NCI-H526 treated with DMSO at 0.1 percent for 48 hours (cell line): Measurements from ENCODE around the gene LHB.
"Not testable (repeated sequence)": the region's sequence is repeated elsewhere in the genome, so short reads cannot be mapped to it uniquely, and the experiment has no call there.

Experiments
- DNase-seq: peaks from one replicate; lab custom pipeline; 2025; lab: John Stamatoyannopoulos, UW

The LHB gene

DNA sequence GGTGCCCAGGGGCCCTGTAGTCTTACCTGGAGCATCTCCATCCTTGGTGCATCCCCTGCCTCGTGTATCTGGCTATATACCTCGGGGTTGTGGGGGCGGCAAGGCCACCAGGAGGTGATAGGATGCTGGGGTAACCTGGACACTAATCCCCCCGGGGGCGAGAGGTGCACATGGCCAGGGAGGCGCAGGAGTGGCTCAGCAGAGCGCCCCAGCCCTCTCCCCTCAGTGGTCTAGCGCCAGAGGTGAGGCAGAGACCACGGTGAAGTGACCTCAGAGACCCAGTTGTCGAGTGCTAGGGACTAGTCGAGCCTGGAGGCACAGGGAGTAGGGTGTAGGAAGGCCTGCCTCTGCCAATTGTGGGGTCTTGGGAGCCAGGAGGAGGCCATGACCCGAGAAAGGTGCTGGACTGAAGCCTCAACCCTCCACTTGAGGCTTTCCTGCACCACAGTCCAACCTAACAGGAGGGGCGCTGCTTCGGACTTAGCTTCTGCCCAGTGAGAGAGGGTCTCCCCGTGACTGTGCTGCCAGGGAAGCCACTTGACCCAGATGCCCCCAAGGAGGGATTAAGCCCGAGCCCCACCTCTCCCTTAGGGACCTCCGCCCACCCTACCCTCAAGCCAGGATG, at the start of gene LHB:
LHB (minus strand) TSS at position 51 of the 625 bp plus-strand sequence; CDS start at position 41, 10 bp downstream.
- no peak for DNase-seq

DNA sequence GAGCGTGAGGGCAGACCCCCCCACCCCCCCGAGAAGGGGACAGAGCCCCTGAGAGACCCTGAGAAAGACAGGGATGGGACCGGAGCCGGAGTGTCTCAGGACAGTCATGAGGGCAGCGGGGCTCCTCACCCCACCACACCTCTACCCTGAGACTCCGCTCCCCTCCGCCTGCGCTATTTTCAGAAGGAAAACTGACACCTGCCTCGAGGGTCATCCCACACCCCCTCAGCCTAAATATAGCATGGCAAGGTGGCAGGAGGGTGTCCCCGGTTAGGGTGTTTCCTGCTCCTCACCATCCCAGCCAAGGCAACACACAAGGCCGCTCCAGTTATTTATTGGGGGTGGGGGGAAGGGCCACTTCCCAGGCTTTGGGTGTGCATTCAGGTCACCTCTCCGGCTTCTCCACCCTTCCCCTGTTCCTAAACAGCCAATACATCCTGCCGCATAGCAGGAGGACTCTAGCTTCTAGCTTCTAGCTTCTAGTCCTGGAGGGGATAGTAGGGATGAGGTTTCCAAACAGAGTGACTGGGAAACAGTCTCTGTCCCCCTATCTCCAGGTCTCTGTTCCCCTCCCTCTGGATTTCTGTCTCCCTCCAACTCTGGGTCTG, 49.1 kb upstream of the LHB start:
- no peak for DNase-seq

DNA sequence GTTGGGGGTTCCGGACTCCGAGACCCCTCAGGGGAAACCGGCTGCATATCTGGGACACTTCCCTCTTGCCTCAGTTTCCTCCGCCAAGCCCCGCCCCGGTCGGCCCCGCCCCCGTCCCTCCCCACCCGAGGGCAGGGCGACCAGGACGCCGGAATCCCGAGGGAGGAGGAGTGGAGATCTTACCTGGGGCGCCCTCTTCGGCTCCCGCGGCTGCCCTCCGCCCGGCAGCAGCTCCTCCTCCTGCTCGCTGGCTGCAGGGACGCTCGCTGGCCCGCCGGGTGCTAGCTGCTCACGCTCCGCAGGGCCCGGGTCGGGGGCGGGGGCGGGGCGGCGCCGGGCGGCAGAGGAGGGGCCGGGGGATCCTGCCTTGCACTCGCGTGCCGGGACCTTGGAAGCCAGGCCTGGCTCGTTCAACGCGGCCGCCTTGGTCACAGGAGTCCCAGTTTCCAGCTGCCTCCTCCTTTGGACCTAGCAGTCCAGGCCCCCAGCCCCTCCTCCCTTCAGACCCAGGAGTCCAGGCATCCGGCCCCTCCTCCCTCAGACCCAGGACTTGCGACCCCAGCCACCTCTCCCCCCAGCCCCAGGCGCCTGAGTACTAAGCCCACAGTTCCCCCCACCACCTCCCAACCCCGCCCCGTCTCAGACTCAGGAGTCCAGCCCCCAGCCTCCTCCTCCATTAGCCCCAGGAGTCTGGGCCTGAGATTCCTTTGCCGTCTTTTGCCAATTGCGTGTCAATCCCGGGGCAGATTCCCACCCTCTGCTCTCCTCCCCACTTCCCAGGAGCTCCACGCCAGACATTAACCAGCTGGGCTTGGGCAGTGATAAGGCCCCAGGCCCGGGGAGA, 48.1 kb upstream of the LHB start, which contains the start of gene NTF4:
NTF4 (minus strand) TSS at position 51 of the 844 bp plus-strand sequence. CDS start 2,821 bp downstream, outside the sequence.
- no peak for DNase-seq

DNA sequence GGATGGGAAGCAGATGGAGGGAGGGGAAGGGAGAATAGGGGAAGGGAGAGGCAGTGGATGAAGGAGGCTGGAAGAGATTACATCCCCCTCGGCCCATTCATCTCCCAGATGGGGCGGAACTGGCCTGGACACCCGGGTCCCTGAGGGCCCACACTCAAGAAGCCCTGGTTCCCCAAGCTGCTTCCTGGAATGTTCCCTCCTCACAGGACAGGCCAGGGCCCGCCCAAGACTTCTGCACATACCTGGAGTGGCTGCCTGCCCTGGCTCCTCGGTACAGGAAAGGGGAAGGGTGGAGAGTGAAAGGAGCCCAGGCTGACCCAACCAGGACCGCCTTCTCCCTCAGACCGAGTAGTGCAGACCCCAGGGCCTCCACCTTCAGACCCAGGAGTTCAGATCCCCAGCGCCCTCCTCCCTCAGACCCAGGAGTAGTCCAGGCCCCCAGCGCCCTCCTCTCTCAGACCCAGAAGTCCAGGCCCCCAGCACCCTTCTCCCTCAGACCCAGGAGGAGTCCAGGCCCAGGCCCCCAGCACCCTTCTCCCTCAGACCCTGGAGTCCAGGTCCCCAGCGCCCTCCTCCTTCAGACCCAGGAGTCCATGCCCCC, 47.2 kb upstream of the LHB start:
- no peak for DNase-seq

DNA sequence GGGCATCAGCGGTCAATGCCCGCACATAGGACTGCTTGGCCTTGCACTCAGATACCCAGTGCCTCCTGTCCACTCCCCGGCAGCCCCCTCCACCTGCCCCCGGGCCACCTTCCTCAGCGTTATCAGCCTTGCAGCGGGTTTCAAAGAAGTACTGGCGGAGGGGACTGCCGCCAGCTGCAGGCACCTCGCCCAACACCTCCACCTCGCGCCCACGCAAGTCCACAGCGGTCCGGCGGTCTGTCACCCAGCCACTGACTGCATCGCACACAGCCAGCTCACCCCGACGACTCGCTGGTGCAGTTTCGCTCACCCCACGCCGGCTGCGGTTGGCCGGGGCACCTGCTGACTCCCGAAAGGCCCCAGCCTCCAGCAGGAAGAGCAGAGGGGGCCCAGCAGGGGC, 44.6 kb upstream of the LHB start:
- DNase-seq, result no peak

DNA sequence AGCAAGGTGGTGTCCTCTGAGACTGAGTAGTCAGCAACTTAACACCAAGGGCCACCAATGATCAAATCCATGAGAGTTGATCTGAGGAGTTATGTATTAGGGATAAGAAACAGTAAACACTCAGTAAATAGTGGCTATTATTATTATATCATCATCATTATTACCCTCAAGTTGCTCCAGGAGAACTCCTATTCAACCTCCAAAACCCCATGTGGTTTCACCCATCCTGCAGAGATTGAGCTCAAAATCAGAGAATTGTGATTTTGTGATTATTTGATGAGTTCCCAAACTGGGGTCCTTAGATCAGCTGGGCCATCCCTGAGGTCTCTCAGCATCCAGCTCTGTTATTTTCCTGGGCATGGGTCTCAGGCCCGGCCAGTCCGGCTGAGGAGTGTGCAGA, 44.1 kb upstream of the LHB start:
- no peak for DNase-seq

DNA sequence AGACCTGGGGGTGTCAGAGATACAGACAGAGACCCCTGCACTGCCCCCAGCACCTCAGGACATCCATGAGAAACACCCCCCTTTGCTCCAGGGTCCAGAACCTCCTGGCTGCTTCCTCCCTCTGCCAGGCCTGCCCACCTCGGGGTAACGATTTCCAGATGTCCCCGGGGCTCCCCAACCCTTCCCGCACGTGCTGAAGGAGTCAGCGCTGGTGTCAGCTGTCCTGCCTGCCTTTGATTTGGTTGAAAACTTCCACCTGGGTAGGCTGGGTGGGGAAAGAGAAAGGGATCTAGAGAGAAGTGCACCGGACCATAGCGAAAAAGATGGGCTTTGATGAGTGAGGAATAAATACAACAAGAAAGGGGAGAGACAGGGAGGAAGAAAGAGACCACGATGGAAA, 42.2 kb upstream of the LHB start:
- DNase-seq, result no peak

DNA sequence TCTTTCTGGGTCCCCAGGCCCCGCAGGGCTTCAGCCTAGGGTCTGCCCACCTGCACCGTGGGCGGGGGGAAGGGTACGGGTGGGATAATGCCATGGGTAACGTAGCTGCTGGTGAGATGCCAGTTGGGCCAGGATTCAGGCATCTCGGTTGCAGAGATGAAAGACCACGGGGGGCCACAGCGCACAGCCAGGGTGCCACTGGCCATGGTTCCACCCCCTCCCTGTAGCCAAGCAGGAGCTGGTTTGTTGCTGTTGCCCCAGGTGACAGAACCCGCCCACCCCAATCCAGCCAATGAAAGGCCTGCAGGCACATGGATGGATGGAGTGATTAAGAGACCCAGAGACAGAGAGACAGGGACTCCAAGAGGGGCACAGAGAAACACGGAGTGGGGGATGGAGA, 41.7 kb upstream of the LHB start:
- no peak for DNase-seq

DNA sequence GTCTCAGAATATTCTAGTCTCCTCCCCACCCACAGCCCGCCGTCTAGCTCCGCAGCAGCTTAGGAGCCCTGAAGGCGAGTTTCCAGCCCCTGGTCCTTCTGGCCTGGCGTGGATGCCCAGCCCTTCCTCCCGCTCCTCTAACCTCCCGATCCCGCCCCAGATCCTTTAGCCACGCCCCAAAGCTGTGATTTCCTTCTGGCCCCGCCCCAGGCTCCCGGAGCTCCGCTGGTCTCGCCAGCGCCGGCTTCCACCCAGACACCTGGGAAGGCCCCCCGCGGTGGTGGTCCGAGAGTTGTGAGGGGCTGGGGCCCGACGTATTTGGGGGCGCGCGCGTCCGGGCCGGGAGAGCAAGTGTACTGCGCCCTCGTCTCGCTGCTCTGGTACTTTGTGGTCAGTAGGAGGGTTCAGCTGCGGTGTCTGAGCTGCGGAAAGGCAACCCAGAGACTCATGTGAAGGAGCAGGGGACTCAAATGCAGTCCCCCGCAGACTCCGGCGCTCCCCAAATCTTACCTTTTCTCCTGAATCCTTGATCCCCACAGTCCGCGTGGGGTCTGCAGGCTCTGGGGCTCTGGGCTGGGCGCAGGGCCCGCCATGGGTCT, 40.8 kb upstream of the LHB start, which contains the start of gene CGB7:
CGB7 (minus strand) TSS at position 114 of the 599 bp plus-strand sequence. CDS start 2,374 bp downstream, outside the sequence.
- no peak for DNase-seq

DNA sequence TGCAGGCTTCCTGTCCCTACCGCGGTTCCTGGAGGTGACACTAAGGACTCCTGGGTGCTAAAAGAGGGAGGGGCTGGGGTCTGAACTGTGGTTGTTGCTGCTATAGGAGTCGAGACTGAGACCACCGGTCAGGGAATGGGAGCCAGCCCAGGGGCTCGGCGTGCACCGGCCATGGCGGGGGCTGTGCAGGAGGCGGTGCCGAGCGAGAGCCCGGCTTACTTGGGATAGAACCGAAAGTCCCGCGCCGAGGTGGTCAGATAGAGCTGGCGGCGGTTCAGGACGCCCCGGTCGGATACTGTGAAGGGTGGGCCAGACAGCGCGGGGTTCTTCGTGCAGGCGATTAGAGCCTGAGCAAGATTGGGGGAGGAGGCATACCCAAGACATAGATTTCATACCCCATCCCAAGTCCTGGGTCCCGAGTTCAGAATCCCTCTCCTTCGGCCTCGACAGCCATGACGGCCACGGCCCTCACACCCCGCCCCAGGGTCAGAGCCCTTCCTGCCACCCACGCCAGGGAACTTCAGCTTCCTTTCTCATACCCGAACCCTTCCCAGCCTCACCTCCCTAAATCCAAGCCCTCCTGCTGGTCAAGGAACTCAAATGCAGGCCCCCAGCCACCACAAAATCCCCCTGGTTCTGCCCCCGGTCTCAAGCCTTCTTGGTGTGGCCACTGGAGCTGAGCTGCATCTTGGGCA, 40.2 kb upstream of the LHB start:
- not testable (repeated sequence) for DNase-seq

DNA sequence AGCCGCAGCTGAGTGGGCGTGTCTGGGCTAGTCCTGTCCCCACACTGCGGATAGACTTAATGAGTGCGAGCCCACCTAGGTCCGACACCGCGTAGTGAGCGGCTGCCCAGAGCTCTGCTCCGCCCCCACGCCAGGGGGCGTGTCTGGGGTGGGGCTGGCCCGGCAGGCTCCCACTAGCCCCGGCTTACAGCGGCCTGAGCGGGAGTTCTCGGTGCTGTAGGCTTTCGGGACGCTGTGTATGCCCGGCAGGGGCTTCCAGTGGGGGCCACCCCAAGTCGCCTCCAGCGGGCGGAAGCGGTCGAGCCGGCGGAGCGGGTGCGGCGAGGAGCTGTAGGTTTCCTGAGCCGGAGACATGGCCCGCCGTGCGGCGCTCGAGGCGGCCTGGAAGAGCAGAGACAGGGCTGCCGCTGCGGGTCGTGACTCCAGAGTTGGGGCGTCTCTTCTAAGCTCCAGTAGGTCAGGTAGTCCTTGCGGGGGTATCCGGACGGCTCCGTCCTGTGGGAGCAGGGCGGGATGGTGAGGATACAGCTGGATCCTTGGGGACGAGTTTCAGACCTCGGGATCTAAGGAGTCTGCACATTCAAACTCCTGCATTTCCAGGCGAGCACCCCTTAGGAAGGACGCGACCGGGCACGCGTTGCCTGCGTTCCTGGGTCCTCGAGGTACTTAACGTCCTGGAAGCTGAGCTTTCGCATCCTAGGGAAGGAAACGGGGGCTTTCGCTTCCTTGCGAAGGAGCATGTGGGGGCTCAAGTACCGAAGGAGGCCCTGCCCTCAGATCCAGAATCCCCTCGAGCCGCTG, 39.4 kb upstream of the LHB start:
- DNase-seq, result no peak

DNA sequence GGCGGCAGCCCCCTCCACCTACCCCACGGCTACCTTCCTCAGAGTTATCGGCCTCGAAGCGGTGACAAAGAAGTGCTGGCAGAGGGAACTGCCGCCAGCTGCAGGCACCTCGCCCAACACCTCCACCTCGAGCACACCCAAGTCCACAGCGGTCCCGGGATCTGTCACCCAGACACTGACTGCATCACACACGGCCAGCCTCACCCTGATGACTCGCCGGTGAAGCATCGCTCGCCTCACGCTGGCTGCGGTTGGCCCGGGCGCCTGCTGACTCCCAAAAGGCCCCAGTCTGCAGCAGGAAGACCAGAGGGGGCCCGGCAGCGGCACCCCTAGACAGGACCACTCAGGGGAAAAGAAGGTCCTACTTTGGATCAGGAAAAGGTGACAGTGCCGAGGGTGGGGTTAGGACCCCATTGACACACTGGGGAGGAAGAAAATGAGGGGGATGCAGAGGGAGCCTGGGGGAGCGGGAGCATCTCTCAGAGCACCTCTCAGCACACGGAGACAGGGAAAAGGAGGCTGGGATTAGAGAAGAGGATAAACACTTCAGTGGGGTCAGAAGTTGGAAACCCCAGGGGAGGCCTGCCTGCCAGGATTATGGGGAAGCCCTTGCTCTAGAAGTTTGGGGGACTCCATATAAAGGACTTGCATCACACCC, 33.6 kb upstream of the LHB start:
- not testable (repeated sequence) for DNase-seq

DNA sequence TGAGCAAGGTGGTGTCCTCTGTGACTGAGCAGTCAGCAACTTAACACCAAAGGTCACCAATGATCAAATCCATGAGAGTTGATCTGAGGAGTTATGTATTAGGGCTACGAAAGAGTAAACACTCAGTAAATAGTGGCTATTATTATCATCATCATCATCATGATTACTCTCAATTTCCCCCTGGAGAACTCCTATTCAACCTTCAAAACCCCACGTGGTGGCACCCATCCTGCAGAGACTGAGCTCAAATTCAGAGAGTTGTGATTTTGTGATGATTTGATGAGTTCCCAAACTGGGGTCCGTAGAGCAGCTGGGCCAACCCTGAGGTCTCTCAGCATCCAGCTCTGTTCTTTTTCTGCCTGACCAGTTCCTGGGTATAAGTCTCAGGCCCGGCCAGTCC, 32.9 kb upstream of the LHB start:
- DNase-seq, result not testable (repeated sequence)

DNA sequence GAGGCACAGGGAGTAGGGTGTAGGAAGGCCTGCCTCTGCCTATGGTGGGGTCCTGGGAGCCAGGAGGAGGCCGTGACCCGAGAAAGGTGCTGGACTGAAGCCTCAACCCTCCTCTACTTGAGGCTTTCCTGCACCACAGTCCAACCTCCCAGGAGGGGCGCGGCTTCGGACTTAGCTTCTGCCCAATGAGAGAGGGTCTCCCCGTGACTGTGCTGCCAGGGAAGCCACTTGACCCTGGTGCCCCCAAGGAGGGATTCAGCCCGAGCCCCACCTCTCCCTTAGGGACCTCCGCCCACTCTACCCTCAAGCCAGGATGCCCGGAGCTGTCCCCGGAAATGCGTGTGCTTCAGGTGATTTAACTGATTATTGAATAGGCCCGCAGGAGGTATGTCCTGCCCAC, 32.1 kb upstream of the LHB start, which contains the start of gene CGB8:
CGB8 (minus strand) TSS at position 101 of the 400 bp plus-strand sequence. CDS start 372 bp downstream, outside the sequence.
- not testable (repeated sequence) for DNase-seq

DNA sequence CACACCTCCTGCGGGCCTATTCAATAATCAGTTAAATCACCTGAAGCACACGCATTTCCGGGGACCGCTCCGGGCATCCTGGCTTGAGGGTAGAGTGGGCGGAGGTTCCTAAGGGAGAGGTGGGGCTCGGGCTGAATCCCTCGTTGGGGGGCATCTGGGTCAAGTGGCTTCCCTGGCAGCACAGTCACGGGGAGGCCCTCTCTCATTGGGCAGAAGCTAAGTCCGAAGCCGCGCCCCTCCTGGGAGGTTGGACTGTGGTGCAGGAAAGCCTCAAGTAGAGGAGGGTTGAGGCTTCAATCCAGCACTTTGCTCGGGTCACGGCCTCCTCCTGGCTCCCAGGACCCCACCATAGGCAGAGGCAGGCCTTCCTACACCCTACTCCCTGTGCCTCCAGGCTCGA, 26.7 kb upstream of the LHB start, which contains the start of gene CGB5:
CGB5 (plus strand) TSS at position 301 of the 400 bp plus-strand sequence. CDS start 362 bp downstream, outside the sequence.
- DNase-seq, result not testable (repeated sequence)

DNA sequence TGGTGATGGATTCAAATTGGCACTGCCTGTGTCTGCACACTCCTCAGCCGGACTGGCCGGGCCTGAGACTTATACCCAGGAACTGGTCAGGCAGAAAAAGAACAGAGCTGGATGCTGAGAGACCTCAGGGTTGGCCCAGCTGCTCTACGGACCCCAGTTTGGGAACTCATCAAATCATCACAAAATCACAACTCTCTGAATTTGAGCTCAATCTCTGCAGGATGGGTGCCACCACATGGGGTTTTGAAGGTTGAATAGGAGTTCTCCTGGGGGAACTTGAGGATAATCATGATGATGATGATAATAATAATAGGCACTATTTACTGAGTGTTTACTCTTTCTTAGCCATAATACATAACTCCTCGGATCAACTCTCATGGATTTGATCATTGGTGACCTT, 25.8 kb upstream of the LHB start:
- DNase-seq, result not testable (repeated sequence)

DNA sequence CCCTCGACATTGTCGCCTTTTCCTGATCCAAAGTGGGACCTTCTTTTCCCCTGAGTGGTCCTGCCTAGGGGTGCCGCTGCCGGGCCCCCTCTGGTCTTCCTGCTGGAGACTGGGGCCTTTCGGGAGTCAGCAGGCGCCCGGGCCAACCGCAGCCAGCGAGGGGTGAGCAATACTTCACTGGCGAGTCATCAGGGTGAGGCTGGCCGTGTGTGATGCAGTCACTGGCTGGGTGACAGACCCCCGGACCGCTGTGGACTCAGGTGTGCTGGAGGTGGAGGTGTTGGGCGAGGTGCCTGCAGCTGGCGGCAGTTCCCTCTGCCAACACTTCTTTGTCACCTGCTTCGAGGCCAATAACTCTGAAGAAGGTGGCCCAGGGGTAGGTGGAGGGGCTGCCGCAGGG, 25.3 kb upstream of the LHB start:
- DNase-seq, result no peak

DNA sequence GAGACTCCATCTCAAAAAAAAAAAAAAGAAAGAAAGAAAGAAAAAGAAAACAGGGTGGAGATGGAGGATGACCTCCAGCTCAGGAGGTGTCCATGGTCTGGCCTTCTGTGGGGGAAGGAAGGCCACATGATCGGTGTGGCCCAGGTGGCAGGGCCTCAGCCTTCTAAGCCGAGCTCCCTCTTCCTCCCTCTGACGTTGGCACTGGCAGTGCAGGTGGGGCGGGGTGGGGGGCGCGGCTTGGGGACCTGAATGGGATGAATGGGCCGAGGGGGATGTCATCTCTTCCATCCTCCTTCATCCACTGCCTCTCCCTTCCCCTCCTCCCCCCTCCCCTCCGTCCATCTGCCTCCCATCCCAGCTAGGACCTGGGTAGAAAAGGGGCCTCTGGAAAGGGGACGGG, 22.8 kb upstream of the LHB start:
- DNase-seq, result not testable (repeated sequence)

DNA sequence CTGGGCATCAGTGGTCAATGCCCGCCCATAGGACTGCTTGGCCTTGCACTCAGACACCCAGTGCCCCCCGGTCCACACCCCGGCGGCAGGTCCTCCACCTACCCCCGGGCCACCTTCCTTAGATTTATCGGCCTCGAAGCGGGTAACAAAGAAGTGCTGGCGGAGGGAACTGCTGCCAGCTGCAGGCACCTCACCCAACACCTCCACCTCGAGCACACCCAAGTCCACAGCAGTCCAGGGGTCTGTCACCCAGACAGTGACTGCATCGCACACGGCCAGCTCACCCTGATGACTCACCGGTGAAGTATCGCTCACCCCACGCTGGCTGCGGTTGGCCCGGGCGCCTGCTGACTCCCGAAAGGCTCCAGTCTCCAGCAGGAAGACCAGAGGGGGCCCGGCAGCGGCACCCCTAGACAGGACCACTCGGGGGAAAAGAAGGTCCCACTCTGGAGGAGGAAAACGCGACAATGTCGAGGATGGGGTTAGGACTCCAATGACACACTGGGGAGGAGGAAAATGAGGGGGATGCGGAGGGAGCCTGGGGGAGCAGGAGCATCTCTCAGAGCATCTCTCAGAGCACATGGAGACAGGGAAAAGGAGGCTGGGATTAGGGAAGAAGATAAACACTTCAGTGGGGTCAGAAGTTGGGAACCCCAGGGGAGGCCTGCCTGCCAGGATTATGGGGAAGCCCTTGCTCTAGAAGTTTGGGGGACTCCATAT, 21.8 kb upstream of the LHB start:
- not testable (repeated sequence) for DNase-seq
